Measurements from ENCODE around the gene BRF1.

DNA sequence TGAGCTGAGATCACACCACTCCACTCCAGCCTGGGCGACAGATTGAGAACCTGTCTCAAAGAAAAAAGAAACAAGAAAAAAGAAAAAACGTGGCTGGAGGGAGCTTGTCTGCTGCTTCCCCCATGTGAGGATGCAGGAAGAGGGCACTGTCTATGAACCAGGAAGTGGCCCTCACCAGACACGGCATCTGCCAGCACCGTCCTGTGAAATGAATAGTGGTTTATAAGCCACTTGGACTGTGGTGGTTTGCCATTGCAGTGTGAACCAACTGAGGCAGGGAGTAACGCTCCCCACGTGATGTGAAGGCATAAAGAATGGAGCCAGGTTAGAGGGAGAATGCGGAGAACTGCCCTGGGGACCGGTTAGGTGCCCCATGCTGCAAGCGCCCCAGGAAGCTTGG is 4.5 kb upstream of the BRF1 start:
- TF ChIP-seq, protein P1, sequence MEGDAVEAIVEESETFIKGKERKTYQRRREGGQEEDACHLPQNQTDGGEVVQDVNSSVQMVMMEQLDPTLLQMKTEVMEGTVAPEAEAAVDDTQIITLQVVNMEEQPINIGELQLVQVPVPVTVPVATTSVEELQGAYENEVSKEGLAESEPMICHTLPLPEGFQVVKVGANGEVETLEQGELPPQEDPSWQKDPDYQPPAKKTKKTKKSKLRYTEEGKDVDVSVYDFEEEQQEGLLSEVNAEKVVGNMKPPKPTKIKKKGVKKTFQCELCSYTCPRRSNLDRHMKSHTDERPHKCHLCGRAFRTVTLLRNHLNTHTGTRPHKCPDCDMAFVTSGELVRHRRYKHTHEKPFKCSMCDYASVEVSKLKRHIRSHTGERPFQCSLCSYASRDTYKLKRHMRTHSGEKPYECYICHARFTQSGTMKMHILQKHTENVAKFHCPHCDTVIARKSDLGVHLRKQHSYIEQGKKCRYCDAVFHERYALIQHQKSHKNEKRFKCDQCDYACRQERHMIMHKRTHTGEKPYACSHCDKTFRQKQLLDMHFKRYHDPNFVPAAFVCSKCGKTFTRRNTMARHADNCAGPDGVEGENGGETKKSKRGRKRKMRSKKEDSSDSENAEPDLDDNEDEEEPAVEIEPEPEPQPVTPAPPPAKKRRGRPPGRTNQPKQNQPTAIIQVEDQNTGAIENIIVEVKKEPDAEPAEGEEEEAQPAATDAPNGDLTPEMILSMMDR (IDR thresholded peaks at IDR 0.05; ENCODE audit: poor library complexity), result no peak
- TF ChIP-seq EZH2 (IDR thresholded peaks at IDR 0.05; ENCODE audit: borderline replicate concordance), result no peak
- TF ChIP-seq EZH2phosphoT487 (IDR thresholded peaks at IDR 0.05; ENCODE audit: low read depth, severe bottlenecking, unreplicated experiment), result no peak

Data from hepatocyte (in vitro differentiated cells).